Body of pancreas (tissue), 4 donors: ENCODE data around the gene AP2A2.

ENCODE experiments used
- CTCF ChIP-seq, 7 experiments: fragments of 450-650 bp in 4 of 7; fragments of 200-600 bp in 3 of 7; sonication (generic) in 3 of 7; IDR thresholded peaks; one replicate each; pipeline ENCODE4 v1.5.1; 2016 to 2019; ENCODE audit warnings: antibody characterized with exemption in 7 of 7
- POLR2A ChIP-seq, 3 donors: fragments of 450-650 bp; IDR thresholded peaks; one replicate each; pipeline ENCODE4 v1.6.1; 2016; ENCODE audit warnings: antibody characterized with exemption in 3 of 3, mild to moderate bottlenecking in 2 of 3

DNA sequence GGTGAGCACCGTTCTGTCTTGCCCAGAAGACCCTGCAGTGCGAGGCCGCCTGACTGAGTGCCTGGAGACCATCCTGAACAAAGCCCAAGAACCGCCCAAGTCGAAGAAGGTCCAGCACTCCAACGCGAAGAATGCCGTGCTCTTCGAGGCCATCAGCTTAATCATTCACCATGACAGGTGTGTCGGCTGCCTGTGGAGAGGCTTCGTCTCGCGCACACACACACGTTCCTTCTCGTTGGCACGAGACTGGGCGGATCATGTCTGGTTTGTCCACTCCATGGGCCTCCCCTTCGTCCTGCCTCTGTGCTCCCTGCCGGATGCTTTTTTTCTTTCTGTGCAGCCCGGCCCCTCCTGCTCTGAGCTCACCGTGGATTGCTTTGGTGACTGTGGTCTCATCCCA, 59.7 kb downstream of the AP2A2 start:
- TF ChIP-seq CTCF (IDR thresholded peaks at IDR 0.05) = no peak
- no peak for TF ChIP-seq POLR2A (IDR thresholded peaks at IDR 0.05)
